GM08714 (cell line): Measurements from ENCODE around the gene IL21.
"Not testable (repeated sequence)": the region's sequence is repeated elsewhere in the genome, so short reads cannot be mapped to it uniquely, and the experiment has no call there.

Experiments used
- H3K4me3 ChIP-seq: fragments of 200-500 bp; sonication (Bioruptor generic); 2 replicates; pipeline ENCODE4 v1.5.1; 2014; ENCODE audit warnings: mild to moderate bottlenecking, low read length, inconsistent platforms
- ZNF274 ChIP-seq: IDR thresholded peaks from 2 replicates; pipeline ENCODE4 v1.6.1; 2012; ENCODE audit warnings: mild to moderate bottlenecking, low read depth, low read length

Gene IL21

GRCh38 chr4:122577808-122578781, 42.8 kb downstream of the IL21 start:
- H3K4me3 ChIP-seq: no peak overlapping the region; the same call in 1 of the 2 replicates
- no peak for TF ChIP-seq ZNF274

DNA sequence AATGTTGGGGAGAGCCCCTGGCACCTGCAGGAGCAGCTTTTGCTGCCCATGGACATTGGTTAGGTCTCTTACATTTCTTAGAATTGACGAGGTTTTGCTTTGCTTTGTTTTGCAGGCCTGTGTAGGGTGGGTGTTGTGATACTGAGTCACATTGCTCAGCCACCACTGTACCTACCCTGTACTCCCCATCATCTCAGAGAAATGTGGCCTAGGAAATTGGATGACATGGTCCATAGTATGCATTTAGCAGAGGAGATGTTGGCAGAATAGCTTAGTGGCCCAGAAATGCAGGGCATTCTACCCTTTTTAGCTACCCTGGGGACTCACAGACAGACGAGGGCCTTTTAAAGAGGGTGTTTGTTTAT, 43.7 kb downstream of the IL21 start:
- H3K4me3 ChIP-seq: no peak overlapping the region

DNA sequence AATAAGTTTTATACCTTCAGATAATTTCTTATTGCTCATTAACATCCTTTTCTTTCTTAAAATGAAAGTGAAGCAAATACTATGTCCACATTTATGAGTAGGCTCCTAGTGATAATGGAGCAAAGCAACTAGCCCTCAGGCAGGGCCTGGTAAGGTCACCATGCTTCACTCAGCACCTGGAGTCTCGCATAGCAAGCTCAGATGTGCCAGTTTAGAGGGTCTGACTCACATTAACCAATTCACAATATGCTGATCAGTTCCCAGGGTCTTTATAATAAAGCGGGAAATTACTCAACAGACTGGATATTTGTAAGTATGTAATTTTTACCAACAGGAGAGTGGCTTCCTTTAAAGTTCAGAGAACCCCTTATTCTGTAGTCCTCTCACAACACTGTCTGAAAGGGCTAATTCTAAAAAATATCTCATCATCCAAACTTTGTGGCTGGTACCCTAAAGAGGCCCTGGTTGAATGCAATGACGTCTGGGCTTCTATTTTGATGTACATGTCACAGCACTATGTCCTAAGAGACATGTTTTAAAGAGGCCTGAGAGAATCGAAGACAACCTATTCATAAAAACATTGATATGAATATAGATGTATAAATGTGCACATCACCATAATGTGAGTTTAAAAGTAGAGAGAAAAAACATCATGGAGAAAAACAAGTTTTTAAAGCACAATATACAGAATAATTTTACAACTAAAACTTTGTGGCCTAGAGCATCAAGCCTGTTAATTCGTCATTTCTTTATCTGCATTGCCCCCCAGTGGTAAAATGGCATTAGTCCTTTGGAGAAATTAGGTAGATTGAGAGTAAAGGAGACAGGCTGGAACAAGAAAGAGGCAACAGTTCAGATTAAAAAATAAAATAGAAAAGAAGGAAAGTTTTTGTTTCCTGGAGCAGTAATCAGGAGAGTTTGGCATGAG, 44.3 kb downstream of the IL21 start:
- TF ChIP-seq ZNF274: no peak
- H3K4me3 ChIP-seq: no peak overlapping the region

More for the DNA sequence above, 43.7 kb downstream of the IL21 start:
- no peak for TF ChIP-seq ZNF274

- H3K4me3 ChIP-seq: not testable (repeated sequence)
Measured at GRCh38 chr4:122574347-122574746, 46.5 kb downstream of the IL21 start.

- no peak for TF ChIP-seq ZNF274
- H3K4me3 ChIP-seq: no peak overlapping the region
Measured at GRCh38 chr4:122562449-122562848, 58.4 kb downstream of the IL21 start.
